Measurements from ENCODE around the gene TMEM131L. TPM values are rescaled to one million over a fixed set of nuclear protein-coding genes. Genes with fewer than 3 reads are reported as not detected.
"Not testable (repeated sequence)": the region's sequence is repeated elsewhere in the genome, so short reads cannot be mapped to it uniquely, and the experiment has no call there.

Gene TMEM131L
- total and polyA plus RNA-seq, 12 donors, result 2.5 to 11.7 (median 4.8) TPM

- Histone ChIP-seq H3K36me3 (replicated peaks in 1 of 2) (no peaks in the 10 kb centered on the region), H3K9me3 (replicated peaks in 1 of 3) (no peaks in the 10 kb centered on the region), H3K4me1 (replicated peaks in 1 of 2) (no peaks in the 10 kb centered on the region), H3K27me3 (no peaks in the 10 kb centered on the region), H3K4me3 (no peak overlapping the region), H3K27ac (no peak overlapping the region)
- WGBS, 4 donors, result 88 to 94% (median 91%) methylated on average over 8 of the region's 8 CpGs
- no peak for DNase-seq
- TF ChIP-seq POLR2A (IDR thresholded peaks at IDR 0.05) (no peak), CTCF (IDR thresholded peaks at IDR 0.05) (no peak)
- intact Hi-C loops (cut with DNase I), result no loop called here
These were observed 79.7 kb downstream of the TMEM131L start for GRCh38 chr4:153545822-153546221.

- H3K9me3 ChIP-seq (replicated peaks in 1 of 3), result no peaks in the 10 kb centered on the region
- 81 to 99% (median 91%) methylated on average over 3 of the region's 3 CpGs for WGBS, 4 donors
- no peaks in the 10 kb centered on the region for H3K4me1 ChIP-seq (replicated peaks in 1 of 2)
- TF ChIP-seq POLR2A (IDR thresholded peaks at IDR 0.05), result no peak
- no peak for TF ChIP-seq CTCF (IDR thresholded peaks at IDR 0.05)
- no peak overlapping the region for H3K27ac ChIP-seq
- DNase-seq, result no peak
- no peaks in the 10 kb centered on the region for H3K27me3 ChIP-seq
- no peak overlapping the region for H3K4me3 ChIP-seq
- no peaks in the 10 kb centered on the region for H3K36me3 ChIP-seq (replicated peaks in 1 of 2)
- intact Hi-C loops (cut with DNase I), result no loop called here
These were observed 80.1 kb downstream of the TMEM131L start for GRCh38 chr4:153546280-153546679.

GRCh38 chr4:153547520-153547919, 81.4 kb downstream of the TMEM131L start:
- Histone ChIP-seq H3K27me3 (no peaks in the 10 kb centered on the region), H3K36me3 (replicated peaks in 1 of 2) (no peaks in the 10 kb centered on the region), H3K9me3 (replicated peaks in 1 of 3) (no peaks in the 10 kb centered on the region), H3K27ac (no peak overlapping the region), H3K4me1 (replicated peaks in 1 of 2) (no peaks in the 10 kb centered on the region), H3K4me3 (no peak overlapping the region)
- TF ChIP-seq POLR2A (IDR thresholded peaks at IDR 0.05) (no peak), CTCF (IDR thresholded peaks at IDR 0.05) (no peak)
- DNase-seq, result no peak
- intact Hi-C loops (cut with DNase I), result no loop called here
- whole genome bisulfite sequencing, 4 donors, result 67 to 89% (median 80%) methylated on average over 5 of the region's 5 CpGs

GRCh38 chr4:153548907-153549306, 82.7 kb downstream of the TMEM131L start:
- WGBS, 4 donors, result 93 to 100% (median 96%) methylated on average over 3 of the region's 3 CpGs
- H3K36me3 ChIP-seq (replicated peaks in 1 of 2); DNase-seq; H3K9me3 ChIP-seq (replicated peaks in 1 of 3); H3K4me3 ChIP-seq; intact Hi-C loops (cut with DNase I); H3K27ac ChIP-seq; H3K27me3 ChIP-seq: not testable (repeated sequence)
- H3K4me1 ChIP-seq (replicated peaks in 1 of 2), result peaks cover 0 to 13% of the 10 kb centered on the region in 2 donors

GRCh38 chr4:153549405-153549804, 83.2 kb downstream of the TMEM131L start:
- Histone ChIP-seq H3K4me3 (no peak overlapping the region), H3K36me3 (replicated peaks in 1 of 2) (no peaks in the 10 kb centered on the region), H3K27ac (no peak overlapping the region), H3K27me3 (no peaks in the 10 kb centered on the region), H3K9me3 (replicated peaks in 1 of 3) (no peaks in the 10 kb centered on the region), H3K4me1 (replicated peaks in 1 of 2) (peaks cover 0 to 15% of the 10 kb centered on the region in 2 donors)
- 74 to 93% (median 79%) methylated on average over 1 of the region's 1 CpG for WGBS, 4 donors
- no peak for DNase-seq
- no peak for TF ChIP-seq CTCF (IDR thresholded peaks at IDR 0.05)
- TF ChIP-seq POLR2A (IDR thresholded peaks at IDR 0.05), result no peak
- intact Hi-C loops (cut with DNase I), result no loop called here

Data from adrenal gland (tissue), 12 donors.